Astrocyte of the hippocampus (primary cell): ENCODE data around the gene NKX2-4.
A peak's percentile ranks its signal among the peaks of the same experiment; 100 is the strongest.

Source experiments
- DNase-seq: peaks from one replicate; pipeline ENCODE4 v3.0.0; 2011; ENCODE audit warnings: low read depth, low spot score

NKX2-4 gene

DNA sequence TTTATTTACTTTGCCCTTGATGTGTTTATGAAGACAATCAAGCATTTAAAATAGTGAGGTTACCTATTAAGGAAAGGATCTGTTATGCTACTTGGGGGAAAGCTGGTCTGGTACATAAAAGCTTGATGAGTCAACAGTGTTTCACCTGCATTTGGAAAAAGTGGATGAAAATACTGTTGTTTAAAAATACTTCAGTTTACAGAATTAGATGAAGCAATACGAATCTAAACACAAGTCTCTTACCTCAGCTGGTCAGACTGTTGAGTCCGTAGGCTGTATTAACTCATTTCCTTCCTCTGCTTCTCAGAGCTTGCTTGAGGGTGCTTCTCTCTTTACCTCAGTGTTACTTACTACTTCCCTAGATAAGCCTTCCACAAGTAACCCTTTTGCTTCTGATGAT lies 36.1 kb downstream of the NKX2-4 start:
- DNase-seq, result no peak

DNA sequence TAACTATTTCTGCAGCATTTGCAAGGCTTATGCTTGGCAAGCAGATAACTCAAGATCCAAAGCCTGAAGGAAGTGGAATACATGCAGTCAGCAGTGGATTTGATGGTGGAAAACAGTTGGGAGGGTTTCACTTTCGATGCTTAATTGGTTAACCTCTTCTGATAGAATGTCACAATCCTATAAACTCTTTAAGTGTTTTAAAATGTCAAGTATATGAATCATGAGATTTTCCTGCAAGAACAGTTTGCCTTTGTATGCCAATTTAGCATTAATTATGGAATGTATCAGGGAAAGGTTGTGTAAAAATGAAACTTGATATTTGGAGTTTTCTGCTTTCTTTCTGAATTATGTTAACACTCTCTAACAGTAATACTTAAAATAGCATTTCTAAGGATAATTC lies 36.6 kb downstream of the NKX2-4 start:
- no peak for DNase-seq

- DNase-seq, result no peak
Observed at GRCh38 chr20:21358737-21359136, 38.6 kb downstream of the NKX2-4 start.

GRCh38 chr20:21357844-21358243 lies 39.5 kb downstream of the NKX2-4 start:
- no peak for DNase-seq

- DNase-seq, result peak; percentile 67
Observed at GRCh38 chr20:21356386-21356785, 40.9 kb downstream of the NKX2-4 start.

DNA sequence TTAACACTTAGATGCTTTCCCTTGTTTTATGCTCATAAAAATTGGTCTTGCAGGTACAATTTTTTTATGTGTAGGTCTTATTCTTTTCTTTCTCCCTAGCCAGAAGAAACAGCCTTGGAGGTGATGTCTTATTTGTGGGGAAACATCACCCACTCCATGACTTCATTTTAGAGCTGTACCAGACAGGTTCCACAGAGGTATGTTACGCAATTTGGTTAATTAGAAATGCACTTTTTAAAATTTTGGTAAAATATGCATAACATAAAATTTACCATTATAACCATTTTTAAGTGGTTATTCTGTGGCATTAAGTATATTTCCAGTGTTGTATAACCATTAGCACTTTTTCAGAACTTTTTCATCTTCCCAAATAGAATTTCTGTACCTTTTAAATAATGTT lies 41.3 kb downstream of the NKX2-4 start:
- DNase-seq, result no peak

DNA sequence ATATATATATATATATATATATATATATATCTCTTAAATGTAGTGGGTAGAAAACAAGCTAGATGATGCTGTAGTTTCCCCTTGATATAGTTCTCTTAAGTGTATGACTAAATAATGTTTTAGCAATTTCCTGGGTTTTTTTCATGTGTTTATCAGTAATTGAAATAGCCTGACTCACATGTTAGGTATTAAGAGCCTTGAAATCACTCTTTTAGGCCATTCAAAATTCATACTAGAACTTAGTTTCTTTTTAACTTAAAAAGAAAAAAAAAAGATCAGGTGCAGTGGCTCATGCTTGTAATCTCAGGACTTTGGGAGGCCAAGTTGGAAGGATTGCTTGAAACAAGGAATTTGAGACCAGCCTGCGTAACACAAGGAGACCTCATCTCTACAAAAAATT lies 44.1 kb downstream of the NKX2-4 start:
- peak; percentile 34 for DNase-seq

DNA sequence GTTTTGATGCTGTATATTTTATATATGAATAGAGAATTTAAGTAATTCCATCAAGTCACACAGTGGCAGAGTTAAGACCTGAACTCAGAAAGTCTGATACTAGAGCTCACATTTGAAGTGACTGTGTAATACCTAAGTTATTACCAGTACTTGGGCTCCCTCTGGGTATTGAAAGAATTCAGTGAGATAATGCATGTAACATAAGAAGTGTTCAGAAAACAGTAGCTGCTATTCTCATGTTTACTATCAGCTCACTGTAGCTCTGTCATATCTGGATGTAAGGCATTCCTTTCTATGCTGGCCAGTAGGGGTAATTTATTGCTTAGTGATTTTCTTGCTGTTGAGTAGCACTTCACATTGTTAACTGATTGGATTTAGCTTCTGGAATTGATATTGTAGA lies 44.6 kb downstream of the NKX2-4 start:
- DNase-seq, result peak; percentile 45
